DMS79 treated with DMSO at 0.1 percent for 48 hours (cell line): Measurements from ENCODE around the gene KCNQ4.
A peak's percentile ranks its signal among the peaks of the same experiment; 100 is the strongest.

Source experiments
- DNase-seq: peaks from one replicate; lab custom pipeline; 2025; lab: John Stamatoyannopoulos, UW

Gene KCNQ4

GRCh38 chr1:40861224-40862003 lies 77.8 kb downstream of the KCNQ4 start:
- peak; percentile 10 for DNase-seq

- DNase-seq: peak; percentile 86
These were observed 78.6 kb downstream of the KCNQ4 start, which contains the start of gene CITED4 for GRCh38 chr1:40862008-40862863. TSS of gene CITED4 (minus strand) at chr1:40862363. CDS start at chr1:40862127, 236 bp downstream.

GRCh38 chr1:40868051-40868723 lies 84.6 kb downstream of the KCNQ4 start:
- DNase-seq: no peak

GRCh38 chr1:40870135-40870728 lies 86.6 kb downstream of the KCNQ4 start:
- DNase-seq: no peak

- DNase-seq: no peak
These were observed 88.7 kb downstream of the KCNQ4 start for GRCh38 chr1:40872276-40872675.

GRCh38 chr1:40873863-40874472 lies 90.4 kb downstream of the KCNQ4 start:
- no peak for DNase-seq

GRCh38 chr1:40876436-40876761 lies 92.8 kb downstream of the KCNQ4 start:
- DNase-seq: no peak

- DNase-seq: no peak
These were observed 93.3 kb downstream of the KCNQ4 start for GRCh38 chr1:40876891-40877290.

GRCh38 chr1:40877698-40878097 lies 94.1 kb downstream of the KCNQ4 start:
- no peak for DNase-seq

GRCh38 chr1:40878906-40879305 lies 95.3 kb downstream of the KCNQ4 start:
- no peak for DNase-seq

GRCh38 chr1:40879482-40880175 lies 96.0 kb downstream of the KCNQ4 start:
- DNase-seq: no peak

- no peak for DNase-seq
These were observed 97.4 kb downstream of the KCNQ4 start for GRCh38 chr1:40880813-40881549.

GRCh38 chr1:40884055-40884795 lies 100.6 kb downstream of the KCNQ4 start:
- DNase-seq: no peak

GRCh38 chr1:40886318-40887011 lies 102.9 kb downstream of the KCNQ4 start:
- DNase-seq: no peak

- DNase-seq: no peak
These were observed 103.4 kb downstream of the KCNQ4 start for GRCh38 chr1:40887012-40887378.

GRCh38 chr1:40887652-40888051 lies 104.1 kb downstream of the KCNQ4 start:
- DNase-seq: no peak
